ENCODE data around the gene MAN2B2.

MAN2B2 gene

GRCh38 chr4:6619466-6620255 is 44.7 kb downstream of the MAN2B2 start:
- H3K4me3 ChIP-seq (ENCODE audit: control insufficient read depth, low read depth, low read length): no peak overlapping the region
- no peak for TF ChIP-seq CTCF (IDR thresholded peaks at IDR 0.05; ENCODE audit: control insufficient read depth, insufficient read depth, low read depth, low read length, missing control alignments)
- DNase-seq (ENCODE audit: low read depth): no peak

- no peak overlapping the region for H3K4me3 ChIP-seq (ENCODE audit: control insufficient read depth, low read depth, low read length)
- no peak for TF ChIP-seq CTCF (IDR thresholded peaks at IDR 0.05; ENCODE audit: control insufficient read depth, insufficient read depth, low read depth, low read length, missing control alignments)
- DNase-seq (ENCODE audit: low read depth): no peak
Measured at GRCh38 chr4:6620296-6620695, 45.3 kb downstream of the MAN2B2 start.

GRCh38 chr4:6620891-6621555 is 46.0 kb downstream of the MAN2B2 start:
- no peak for TF ChIP-seq CTCF (IDR thresholded peaks at IDR 0.05; ENCODE audit: control insufficient read depth, insufficient read depth, low read depth, low read length, missing control alignments)
- DNase-seq (ENCODE audit: low read depth): no peak
- no peak overlapping the region for H3K4me3 ChIP-seq (ENCODE audit: control insufficient read depth, low read depth, low read length)

GRCh38 chr4:6621556-6621927 is 46.6 kb downstream of the MAN2B2 start:
- H3K4me3 ChIP-seq (ENCODE audit: control insufficient read depth, low read depth, low read length): no peak overlapping the region
- no peak for TF ChIP-seq CTCF (IDR thresholded peaks at IDR 0.05; ENCODE audit: control insufficient read depth, insufficient read depth, low read depth, low read length, missing control alignments)
- DNase-seq (ENCODE audit: low read depth): no peak

GRCh38 chr4:6622744-6623143 is 47.8 kb downstream of the MAN2B2 start:
- no peak overlapping the region for H3K4me3 ChIP-seq (ENCODE audit: control insufficient read depth, low read depth, low read length)
- no peak for DNase-seq (ENCODE audit: low read depth)
- TF ChIP-seq CTCF (IDR thresholded peaks at IDR 0.05; ENCODE audit: control insufficient read depth, insufficient read depth, low read depth, low read length, missing control alignments): no peak

- no peak for DNase-seq (ENCODE audit: low read depth)
- no peak for TF ChIP-seq CTCF (IDR thresholded peaks at IDR 0.05; ENCODE audit: control insufficient read depth, insufficient read depth, low read depth, low read length, missing control alignments)
- H3K4me3 ChIP-seq (ENCODE audit: control insufficient read depth, low read depth, low read length): no peak overlapping the region
Measured at GRCh38 chr4:6625256-6625655, 50.3 kb downstream of the MAN2B2 start.

Measured in AG09309 (cell line).